Stimulated activated CD4-positive, alpha-beta T cell treated with anti-CD3 and anti-CD28 coated beads, Interleukin-1b, Interleukin-23, amount 100 ng/mL, for 24 hours (primary cell): Measurements from ENCODE around the gene CYBA.
A peak's percentile ranks its signal among the peaks of the same experiment; 100 is the strongest.
"Not testable (repeated sequence)": the region's sequence is repeated elsewhere in the genome, so short reads cannot be mapped to it uniquely, and the experiment has no call there.

Experiments used
- DNase-seq, 4 experiments: peaks; one replicate each; pipeline ENCODE4 v3.0.0-alpha.2; 2020; ENCODE audit warnings: low read depth in 4 of 4, low spot score in 1 of 4

CYBA gene

DNA sequence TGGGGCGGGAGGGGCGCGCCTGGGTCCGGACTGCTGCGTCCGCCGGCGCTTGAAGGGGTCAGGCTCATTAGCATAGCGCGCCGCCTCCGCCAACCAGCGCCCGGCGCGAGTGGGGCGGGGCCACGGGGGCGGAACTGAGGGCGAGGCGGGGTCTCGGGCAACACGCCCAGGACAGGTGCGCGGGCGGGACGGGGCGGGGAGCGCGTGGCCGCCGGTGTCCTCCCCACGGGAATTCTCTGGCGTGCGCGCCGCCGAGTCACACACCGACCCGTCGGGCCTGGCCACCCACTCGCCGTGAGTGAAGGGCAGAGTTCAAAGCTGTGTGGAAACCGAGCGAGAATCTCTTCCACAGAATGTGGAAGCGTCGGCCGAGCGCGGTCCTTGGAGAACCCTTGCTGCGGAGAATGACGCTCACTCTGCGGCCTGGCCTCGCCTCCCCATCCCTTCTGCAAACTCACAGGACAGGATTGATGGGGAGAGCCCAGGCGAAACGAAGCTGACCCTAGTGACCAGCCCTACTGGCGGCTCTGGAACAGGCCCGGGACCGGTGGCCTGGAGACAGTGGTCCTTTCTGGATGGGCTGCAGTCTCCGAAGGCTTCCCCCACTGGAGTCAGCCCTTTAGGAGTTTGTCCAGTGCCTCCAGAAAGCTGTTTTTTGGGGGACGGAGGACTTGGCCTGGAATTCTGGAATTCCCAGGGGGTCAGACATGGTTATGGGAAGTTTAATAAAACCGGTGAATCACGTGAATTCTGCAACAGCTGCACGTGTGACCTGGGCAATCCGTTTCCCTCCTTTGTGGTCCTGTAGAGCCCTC lies 35.8 kb upstream of the CYBA start, which contains the start of gene SNAI3:
Gene SNAI3 (minus strand): TSS at position 69 of the 815 bp plus-strand sequence. CDS start 101 bp downstream, outside the sequence.
- DNase-seq, result peak; percentile 50 to 82 (median 67)

DNA sequence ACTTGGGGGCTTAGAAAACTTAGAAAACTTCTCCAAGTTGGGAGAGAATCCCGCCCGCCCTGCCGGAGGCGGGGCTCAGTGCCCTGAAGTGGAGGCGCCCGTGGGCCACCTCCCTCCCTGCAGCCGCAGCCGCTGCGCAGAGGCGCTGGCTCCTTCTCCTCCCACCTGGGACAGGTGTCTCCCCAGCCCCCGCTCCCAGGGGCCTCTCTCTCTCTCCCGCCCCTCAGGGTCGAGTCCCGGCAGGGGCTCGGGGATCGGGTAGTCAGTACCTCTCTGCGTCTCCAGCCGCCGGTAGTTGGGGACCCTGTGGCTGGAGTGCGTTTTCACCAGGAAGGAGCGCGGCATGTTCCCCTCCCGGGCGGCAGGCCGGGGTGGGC lies 35.2 kb upstream of the CYBA start:
- no peak for DNase-seq

DNA sequence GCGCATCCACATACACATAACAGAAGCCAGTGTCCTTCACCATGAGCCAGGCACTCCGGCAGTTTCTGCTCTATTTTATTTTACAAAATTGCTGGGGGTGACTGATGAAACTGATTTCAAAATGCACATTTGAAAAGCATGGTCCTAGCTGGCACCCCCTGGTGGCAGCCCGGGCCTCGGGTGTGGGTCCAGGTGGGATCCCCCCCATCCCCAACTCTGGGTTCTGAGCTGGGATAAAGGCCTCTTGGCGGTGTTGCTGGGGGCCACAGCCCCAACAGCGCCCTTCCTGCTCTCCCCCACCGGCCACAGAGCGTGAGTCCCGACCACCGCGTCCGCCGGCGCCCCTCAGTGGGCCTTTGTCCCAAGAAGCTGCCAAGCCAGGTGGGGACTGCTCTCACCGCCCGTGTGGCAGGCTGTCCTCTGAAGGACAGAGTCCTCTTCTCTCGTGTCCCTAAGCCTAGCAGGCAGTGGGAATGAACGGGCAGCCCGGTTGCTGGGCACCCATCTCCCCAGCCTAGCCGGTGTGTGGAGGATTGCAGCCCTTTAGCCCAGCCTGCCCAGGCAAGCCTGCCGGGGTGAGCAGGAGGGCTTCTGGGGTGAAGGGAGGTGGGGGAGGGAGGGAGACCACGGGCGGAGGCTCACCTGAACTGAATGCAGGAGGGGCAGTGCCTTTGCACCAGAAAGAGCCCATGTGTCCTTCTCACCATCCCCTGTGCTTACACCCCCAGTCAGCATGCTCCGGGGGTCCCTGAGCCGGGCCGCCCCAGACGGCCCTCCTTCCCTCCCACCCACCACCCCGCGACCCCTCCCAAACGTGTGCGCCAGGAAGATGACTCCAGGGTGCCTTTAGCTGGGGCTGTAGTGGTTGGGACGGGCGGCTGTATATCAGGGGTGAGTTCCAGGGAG lies 34.6 kb upstream of the CYBA start:
- DNase-seq, result peak in 1 of 4 experiments; percentile 65

DNA sequence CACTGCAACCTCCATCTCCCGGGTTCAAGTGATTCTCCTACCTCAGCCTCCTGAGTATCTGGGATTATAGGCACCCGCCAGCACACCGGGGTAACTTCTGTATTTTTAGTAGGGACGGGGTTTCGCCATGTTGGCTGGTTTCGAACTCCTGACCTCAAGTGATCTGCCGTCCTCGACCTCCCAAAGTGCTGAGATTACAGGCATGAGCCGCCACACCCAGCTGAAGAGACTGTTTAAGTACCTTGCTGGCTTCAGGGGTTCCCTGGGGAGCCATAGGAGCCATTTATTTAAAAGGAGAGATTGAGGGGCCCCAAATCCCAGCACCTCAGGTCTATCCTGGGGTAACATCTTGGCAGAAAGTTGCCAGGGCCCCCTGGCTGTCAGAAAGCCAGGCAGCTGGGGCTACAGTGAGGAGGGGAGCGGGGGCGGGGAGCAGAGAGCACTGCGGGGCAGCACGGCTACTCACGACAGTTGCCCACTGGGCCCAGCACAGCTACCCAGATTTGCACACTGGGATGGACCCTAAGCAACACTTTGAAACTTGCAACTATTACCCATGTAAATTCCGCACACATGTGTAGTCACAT lies 33.8 kb upstream of the CYBA start:
- DNase-seq, result no peak

DNA sequence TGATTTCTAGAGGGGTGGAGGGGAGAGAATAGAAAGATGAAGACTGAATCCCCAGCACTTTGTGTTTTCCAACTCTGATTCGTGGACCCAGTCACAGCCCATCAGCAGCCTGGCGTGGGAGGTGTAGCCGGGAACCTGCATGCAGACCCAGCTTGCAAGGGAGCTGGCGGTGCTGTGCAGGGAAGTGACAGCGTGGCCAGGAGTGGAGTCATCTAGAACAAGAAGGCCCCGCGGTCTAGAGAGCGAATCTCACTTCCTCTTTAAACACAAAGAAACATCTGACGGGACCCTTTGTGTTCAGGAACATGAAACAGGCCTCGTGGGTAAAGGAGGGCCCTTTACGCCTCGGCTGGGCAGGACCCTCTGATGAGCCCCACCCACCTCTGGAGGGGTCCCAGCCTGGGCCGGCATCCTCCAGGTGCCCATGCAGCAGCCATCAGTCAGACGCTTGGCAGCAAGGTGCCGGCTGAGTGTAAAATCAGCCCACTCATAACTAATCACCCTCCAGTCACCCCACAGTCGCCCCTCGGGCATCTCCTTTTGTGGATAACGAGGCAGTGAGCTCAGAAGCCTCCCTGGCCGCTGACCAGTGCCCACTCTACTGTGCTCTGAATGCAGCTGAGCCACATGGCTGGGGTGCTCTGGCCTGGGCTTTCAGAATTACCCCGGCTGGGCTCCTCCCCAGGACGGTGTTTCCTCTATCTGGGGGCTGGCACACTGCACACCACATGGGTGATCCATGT lies 31.0 kb upstream of the CYBA start:
- DNase-seq, result peak in 1 of 4 experiments; percentile 64

DNA sequence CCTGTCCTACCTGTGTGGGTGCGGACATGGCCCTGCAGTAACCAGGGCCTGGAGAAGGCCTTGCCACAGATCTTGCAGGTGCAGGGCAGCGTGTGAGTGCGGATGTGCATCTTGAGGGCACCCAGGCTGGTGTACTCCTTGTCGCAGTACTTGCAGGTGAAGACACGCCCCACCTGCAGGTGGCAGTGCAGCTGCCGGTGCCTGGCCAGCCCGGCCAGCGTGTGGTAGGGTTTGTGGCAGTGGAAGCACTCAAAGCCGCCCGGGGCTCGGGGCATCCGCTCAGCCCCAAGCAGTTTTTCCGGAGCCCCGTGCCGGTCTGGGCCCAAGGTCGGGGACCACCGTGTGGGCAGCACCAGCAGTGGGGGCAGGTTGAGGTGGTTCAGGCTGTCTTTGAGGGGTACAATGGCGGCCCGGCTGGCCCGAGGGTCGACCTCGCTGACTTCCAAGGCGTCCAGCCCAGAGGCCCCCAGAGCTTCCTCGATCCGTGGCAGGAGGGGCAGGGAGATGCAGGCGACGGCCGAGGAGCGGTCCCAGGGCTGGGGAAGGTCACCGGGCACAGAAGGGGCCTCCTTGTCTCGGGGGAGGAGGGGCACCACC lies 30.3 kb upstream of the CYBA start:
- peak in 1 of 4 experiments; percentile 52 for DNase-seq

DNA sequence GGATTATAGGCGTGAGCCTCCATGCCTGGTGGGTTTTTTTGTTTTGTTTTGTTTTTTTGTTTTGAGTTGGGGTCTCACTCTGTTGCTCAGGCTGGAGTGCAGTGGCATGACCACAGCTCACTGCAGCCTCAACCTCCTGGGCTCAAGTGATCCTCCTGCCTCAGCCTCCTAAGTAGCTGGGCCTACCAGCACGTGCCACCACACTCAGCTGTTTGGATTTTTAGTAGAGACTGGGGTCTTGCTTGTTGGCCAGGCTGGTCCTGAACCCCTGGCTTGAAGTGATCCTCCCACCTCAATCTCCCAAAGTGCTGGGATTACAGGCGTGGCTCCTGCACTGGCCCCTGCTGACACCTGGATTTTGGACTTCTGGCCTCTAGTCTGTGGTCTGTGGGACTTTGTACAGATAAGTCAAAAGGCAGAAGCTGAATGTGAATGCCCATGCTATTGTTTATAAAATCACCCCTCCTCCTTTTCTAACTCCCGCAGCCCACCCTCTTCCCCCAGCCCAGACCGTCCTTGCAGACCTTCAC lies 29.8 kb upstream of the CYBA start:
- DNase-seq, result no peak

DNA sequence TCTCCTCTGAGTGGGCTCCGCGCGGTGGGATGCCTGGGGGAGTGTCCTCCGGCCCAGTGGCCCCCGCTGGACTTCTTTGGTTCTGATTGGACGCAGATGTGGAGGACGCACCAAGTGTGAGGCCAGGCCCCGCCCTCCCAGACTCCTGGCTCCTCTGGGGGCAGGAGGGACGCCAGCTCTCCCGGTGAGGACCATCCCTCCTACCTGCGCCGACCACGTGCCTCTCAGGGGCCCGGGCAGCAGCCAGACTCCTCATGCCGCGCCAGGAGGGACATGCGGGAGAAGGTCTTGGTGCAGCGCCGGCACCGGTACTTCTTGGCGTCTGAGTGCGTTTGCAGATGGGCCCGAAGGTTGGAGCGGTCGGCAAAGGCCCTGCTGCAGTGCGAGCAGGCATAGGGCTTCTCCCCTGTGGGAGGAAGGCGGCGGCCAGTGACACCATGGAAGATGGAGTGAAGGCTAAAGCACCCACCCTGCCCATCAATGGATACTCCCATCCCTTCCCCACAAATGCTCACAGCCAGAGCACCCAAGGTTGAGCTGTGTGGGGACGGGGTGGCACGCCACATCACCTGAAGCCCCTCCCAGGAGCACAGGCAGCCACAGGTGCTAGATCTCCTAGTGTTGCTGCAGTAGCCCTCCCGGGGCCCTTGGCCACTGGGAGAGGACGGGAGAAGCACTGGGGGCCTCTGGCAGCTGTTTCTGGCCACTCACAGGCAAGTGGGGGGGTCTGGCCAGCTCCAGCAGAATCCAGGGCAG lies 27.5 kb upstream of the CYBA start:
- no peak for DNase-seq

DNA sequence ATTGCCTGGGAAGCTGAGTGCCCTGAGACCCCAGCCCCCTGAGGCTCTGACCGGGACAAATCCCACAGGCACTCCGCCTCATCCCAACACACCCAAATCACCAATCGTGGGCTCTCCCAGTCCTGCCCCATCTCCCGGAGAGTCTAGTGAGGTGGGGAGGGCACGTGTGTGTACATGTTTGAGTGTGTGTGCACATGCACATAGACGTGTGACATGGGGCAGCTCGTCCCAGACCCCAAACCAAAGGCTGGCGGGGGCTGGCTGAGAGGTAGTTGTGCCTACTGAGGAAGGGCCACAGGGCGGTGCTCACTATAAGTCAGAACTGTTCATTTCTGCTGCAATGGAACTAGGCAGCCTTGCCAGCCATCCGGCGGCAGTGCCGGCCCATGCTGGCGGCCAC lies 26.9 kb upstream of the CYBA start:
- no peak for DNase-seq

DNA sequence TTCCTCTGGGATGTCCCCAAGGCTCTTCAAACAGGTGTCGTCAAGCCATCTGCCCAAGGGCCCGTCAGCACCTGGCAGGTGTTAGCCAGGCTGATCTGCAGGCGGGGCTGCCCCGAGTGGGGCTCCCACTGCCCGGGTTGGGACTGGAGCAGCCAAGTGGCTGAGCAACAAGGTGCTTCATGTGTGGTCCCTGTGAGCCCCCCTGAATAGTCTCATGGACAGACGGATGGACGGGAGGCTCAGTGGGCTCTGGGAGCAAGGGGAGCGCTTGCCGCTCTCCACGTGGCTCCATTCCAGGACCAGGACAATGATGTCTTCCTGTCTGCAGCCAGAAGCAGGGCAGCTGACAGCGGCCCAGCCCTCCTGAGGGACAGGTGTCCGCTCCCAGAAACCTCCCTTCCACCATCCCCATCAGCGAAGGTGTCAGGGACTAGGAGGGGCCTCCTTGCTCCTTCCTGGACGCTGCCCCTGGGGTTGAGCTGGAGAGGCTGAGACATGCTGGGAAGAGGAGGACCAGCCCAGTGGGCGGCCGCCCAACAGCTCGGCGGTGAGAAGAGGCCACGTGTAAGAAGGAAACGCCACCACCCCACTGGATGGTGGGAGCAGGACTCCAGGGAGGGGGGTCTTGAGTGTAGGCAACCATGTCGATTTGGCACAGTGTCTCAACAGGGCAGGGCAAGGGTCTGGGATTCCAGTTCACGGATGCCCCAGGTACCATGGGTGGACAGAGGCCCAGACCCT lies 25.8 kb upstream of the CYBA start:
- no peak for DNase-seq

DNA sequence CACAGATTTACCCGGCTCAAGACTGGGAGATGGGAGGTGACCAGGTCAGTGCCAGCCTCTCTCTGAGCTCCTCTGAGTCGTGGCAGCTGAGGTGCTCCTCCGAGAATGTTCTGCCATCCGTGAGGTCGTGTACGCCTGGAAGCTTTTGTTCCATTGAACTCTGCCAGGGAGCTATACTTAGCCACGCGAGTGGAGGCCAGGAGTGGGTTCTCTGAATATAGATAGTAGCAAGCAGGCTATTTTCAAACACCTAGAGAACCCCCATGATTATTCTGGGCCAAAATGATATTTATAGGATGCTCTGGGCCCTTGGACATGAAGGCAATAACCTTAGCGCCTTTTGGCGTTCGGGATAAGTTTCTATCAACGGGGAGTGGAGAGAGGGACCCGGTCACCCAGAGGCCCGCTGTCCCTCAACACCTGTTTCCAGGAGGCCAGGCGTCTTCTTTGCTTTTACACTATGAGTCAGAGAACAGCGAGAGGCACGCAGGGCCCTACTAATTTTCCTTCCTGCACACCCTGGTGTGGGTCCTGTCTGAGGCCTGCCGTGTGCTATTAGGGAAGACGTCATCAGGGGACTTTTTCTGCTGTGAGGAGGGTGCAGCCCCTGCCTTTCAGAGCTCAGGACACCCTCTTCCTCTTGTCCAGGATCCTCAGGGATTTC lies 23.0 kb upstream of the CYBA start:
- DNase-seq, result no peak

DNA sequence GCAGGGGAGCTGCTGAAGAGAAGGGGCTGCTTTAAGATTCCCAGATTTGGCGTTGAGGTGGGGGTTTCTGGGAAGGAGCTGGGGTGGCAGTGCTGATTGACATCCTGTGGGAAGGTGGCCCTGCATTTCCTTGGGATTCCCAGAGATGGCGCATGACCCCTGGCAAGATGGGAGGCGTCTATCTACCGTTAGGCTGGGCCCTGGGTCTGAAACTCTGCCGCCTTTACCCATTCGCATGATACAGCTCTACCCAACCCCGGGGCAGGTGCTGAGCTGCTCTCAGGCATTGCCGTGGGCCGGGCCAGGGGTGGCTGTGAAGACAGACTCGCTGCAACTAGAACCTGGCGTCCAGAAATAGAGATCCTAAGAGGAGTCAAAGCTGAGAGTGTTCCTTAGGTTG lies 21.9 kb upstream of the CYBA start:
- no peak for DNase-seq

DNA sequence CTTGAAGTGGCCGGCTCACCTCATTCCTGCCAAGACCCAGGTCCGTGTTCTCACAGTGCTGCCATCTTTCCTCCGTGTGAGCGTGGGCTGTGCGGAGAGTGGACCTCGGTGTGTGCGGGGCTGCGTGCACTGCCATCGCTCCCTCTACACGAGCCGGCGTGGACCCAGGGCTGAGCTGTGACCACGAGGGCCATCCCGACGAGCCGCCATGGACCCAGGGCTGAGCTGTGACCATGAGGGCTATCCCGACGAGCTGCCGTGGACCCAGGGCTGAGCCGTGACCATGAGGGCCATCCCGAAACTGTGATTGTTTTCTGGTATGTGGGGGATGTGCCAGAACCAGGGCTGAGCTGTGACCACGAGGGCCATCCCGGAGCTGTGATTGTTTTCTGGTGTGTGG lies 21.0 kb upstream of the CYBA start:
- DNase-seq, result no peak

DNA sequence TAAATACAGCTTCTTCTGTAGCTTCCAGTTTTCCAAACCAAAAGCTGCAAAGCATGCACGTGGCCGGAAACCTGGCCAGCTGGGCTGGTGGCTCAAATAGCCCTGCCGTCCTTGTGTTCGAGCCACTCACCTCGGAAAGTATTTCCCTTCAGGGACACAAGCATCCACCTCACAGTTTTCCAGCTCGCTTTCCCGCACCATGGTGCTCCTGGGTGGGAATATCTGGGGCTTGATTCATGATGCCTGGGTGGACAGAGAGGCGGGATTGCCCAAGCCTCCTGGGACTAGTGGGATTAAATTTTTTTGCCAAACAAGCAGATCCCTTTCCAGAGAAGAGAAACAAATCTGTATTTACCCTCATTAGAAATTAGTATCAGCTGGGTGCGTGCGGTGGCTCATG lies 19.1 kb upstream of the CYBA start:
- DNase-seq, result no peak

DNA sequence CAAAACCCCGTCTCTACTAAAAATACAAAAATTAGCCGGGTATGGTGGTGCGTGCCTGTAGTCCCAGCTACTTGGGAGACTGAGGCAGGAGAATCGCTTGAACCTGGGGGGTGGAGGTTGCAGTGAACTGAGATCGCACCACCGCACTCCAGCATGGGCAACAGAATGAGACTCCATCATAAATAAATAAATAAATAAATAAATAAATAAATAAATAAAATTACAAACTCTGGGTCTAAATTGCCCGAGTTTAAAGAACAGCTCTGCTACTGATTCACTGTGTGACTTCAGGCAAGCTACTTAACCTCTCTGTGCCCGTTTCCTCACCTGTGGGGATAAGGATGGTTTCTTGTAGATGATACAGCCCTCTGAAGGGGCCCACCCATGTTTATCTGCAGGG lies 18.6 kb upstream of the CYBA start:
- DNase-seq, result not testable (repeated sequence)

DNA sequence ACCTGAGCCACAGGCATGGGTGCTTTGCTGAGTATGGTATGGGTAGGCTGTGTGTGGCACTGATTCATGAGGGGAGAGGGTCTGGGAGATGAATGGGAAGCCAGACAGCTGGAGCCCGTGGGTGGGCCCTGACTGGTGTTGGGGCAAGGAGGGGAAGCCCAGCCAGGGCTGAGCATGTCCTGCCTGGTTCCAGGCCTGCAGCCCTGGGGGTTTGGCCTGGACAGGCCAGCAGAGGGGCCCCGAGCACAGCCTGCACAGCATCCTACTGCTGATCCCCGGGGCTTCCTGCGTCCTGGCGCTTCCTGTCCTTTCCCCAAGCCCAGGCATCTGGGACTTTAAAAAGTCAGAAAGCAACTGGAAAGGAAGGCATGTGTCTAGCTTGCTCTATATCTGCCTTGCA lies 16.6 kb upstream of the CYBA start:
- DNase-seq, result no peak

DNA sequence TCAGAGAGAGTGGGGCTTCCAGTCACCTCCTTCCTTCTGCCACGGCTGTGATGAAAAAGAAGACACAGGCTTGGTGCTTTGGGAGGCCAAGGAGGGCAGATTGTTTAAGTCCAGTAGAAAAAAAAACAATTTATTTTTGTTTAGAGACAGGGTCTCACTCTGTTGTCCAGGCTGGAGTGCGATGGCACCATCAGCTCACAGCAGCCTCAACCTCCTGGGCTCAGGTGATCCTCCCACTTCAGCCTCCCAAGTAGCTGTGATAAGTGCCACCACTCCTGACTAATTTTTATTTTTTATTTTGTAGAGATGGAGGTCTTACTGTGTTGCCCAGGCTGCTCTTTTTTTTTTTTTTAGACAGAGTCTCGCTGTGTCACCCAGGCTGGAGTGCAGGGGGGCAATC lies 14.7 kb upstream of the CYBA start:
- no peak for DNase-seq

DNA sequence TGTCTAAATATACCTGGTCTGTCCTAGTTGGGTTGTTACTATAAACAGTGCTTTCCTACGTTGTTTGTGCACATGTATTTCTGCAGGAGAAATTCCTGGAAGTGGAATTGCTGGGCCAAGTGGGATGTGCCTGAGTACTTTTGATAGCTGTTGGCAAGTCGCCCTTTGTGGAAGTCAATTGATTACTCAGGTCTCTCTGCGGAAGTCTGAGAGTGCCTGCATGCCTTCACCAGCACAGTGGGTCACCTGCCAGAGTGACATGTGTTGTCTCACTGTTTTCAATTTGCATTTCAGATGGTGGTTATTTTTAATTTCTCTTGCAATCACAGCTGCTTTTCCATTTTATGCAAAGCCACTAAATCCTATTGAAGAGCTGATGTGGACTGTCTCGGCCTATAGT lies 14.3 kb upstream of the CYBA start:
- no peak for DNase-seq
